ENCODE measurements around the gene ZNF750.
A peak's percentile ranks its signal among the peaks of the same experiment; 100 is the strongest.

The ZNF750 gene

DNA sequence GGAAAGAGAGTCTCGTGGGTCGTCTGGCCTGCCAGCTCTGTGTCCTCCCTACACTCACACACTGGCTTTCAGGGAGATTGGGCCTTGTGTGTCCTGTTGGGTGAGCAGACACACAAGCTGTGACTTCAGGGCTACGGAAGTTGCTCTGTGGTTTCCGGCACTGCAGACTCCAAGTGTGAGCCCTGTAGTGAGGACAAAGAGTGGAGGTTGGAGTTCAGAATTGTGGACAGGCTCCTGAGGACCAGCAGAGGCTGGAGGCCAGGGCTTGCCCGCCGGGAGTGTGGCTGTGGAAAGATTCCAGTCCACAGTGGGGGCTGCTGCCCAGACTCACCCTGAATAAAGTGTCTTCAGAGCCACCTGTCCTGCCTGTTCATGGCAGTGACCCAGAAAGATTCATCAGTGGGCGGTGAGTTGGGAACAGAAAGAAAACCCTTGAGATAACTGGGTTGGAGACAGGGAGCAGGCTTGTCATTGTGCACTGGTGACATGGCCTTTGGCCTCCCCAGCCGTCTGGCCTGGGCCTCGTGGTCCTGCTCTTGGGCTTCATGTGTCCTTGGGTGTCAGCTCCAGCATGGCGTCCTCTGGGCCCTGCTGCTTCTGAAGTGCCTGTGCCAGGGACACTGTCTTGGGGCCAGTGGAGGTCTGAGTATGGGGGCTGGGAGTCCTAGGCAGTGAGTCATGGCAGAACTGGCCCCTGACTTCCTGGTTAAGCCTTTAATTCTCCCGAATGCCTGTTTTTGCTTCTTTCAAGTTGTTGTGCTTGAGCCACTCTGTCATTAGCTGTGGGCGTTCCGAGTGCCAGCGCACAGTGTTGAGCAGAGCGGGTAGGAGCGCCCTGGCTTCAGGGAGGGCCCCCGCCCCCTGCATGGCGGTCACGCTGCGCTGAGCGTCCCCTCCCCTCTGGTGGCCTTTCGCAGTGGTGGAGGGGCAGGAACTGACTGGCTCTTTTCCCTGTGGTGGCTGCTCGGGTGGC, 19.9 kb upstream of the ZNF750 start:
- Histone ChIP-seq H3K27ac (ENCODE audit: low read depth in 2 of 2, low read length in 2 of 2) (peak overlapping the region; percentile 39 to 65), H3K9me3 (ENCODE audit: control insufficient read depth in 2 of 2, low read length in 2 of 2) (no peaks in the 10 kb centered on the region), H3K9ac (ENCODE audit: low read depth in 1 of 2, low read length in 2 of 2) (peak overlapping the region in 1 of 2 donors; percentile 6), H3K27me3 (ENCODE audit: control insufficient read depth in 2 of 2, insufficient read depth in 2 of 2, low read length in 2 of 2) (no peaks in the 10 kb centered on the region), H3K4me3 (ENCODE audit: low read length in 2 of 2) (no peak overlapping the region), H3K4me1 (ENCODE audit: control insufficient read depth in 2 of 2, insufficient read depth in 2 of 2, low read length in 2 of 2) (peaks cover 5 to 11% of the 10 kb centered on the region in 2 donors), H3K36me3 (ENCODE audit: control insufficient read depth in 2 of 2, insufficient read depth in 2 of 2, low read length in 2 of 2) (no peaks in the 10 kb centered on the region)

GRCh38 chr17:82858376-82859126, 18.7 kb upstream of the ZNF750 start:
- Histone ChIP-seq H3K4me1 (ENCODE audit: control insufficient read depth in 2 of 2, insufficient read depth in 2 of 2, low read length in 2 of 2) (peaks cover under 1 to 9% of the 10 kb centered on the region in 2 donors), H3K36me3 (ENCODE audit: control insufficient read depth in 2 of 2, insufficient read depth in 2 of 2, low read length in 2 of 2) (peaks cover 0 to 4% of the 10 kb centered on the region in 2 donors), H3K9me3 (ENCODE audit: control insufficient read depth in 2 of 2, low read length in 2 of 2) (no peaks in the 10 kb centered on the region), H3K27ac (ENCODE audit: low read depth in 2 of 2, low read length in 2 of 2) (peak overlapping the region in 1 of 2 donors; percentile 65), H3K4me3 (ENCODE audit: low read length in 2 of 2) (no peak overlapping the region), H3K27me3 (ENCODE audit: control insufficient read depth in 2 of 2, insufficient read depth in 2 of 2, low read length in 2 of 2) (no peaks in the 10 kb centered on the region), H3K9ac (ENCODE audit: low read depth in 1 of 2, low read length in 2 of 2) (no peak overlapping the region)

DNA sequence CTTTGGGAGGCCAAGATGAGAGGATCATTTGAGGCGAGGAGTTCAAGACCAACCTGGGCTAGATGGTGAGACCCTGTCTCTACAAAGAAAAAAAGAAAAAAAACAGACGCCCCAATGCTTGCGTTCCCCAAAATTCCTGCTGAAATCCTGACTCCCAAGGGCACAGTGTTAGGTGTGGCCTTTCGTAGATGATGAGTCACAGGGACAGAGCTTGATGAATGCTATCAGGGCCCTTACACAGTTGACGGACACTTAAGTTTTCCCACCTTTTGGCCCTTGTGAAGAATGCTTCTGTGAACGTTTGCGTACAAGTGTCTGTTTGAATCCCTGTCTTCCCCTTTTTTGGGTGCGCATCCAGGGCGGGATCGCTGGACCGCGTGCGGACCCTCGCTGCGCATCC, 16.5 kb upstream of the ZNF750 start:
- Histone ChIP-seq H3K9me3 (ENCODE audit: control insufficient read depth in 2 of 2, low read length in 2 of 2) (no peaks in the 10 kb centered on the region), H3K4me1 (ENCODE audit: control insufficient read depth in 2 of 2, insufficient read depth in 2 of 2, low read length in 2 of 2) (peaks cover 0 to 2% of the 10 kb centered on the region in 2 donors), H3K4me3 (ENCODE audit: low read length in 2 of 2) (no peak overlapping the region), H3K27ac (ENCODE audit: low read depth in 2 of 2, low read length in 2 of 2) (no peak overlapping the region), H3K27me3 (ENCODE audit: control insufficient read depth in 2 of 2, insufficient read depth in 2 of 2, low read length in 2 of 2) (no peaks in the 10 kb centered on the region), H3K36me3 (ENCODE audit: control insufficient read depth in 2 of 2, insufficient read depth in 2 of 2, low read length in 2 of 2) (peaks cover 0 to 4% of the 10 kb centered on the region in 2 donors), H3K9ac (ENCODE audit: low read depth in 1 of 2, low read length in 2 of 2) (no peak overlapping the region)

GRCh38 chr17:82854226-82854625, 14.4 kb upstream of the ZNF750 start:
- H3K9ac ChIP-seq (ENCODE audit: low read depth in 1 of 2, low read length in 2 of 2) = no peak overlapping the region
- H3K9me3 ChIP-seq (ENCODE audit: control insufficient read depth in 2 of 2, low read length in 2 of 2) = no peaks in the 10 kb centered on the region
- no peaks in the 10 kb centered on the region for H3K27me3 ChIP-seq (ENCODE audit: control insufficient read depth in 2 of 2, insufficient read depth in 2 of 2, low read length in 2 of 2)
- H3K4me1 ChIP-seq (ENCODE audit: control insufficient read depth in 2 of 2, insufficient read depth in 2 of 2, low read length in 2 of 2) = no peaks in the 10 kb centered on the region
- H3K27ac ChIP-seq (ENCODE audit: low read depth in 2 of 2, low read length in 2 of 2) = no peak overlapping the region
- no peak overlapping the region for H3K4me3 ChIP-seq (ENCODE audit: low read length in 2 of 2)
- H3K36me3 ChIP-seq (ENCODE audit: control insufficient read depth in 2 of 2, insufficient read depth in 2 of 2, low read length in 2 of 2) = peaks cover 0 to 4% of the 10 kb centered on the region in 2 donors

- no peak overlapping the region for H3K9ac ChIP-seq (ENCODE audit: low read depth in 1 of 2, low read length in 2 of 2)
- H3K27ac ChIP-seq (ENCODE audit: low read depth in 2 of 2, low read length in 2 of 2) = no peak overlapping the region
- H3K4me1 ChIP-seq (ENCODE audit: control insufficient read depth in 2 of 2, insufficient read depth in 2 of 2, low read length in 2 of 2) = peaks cover 0 to 1% of the 10 kb centered on the region in 2 donors
- no peaks in the 10 kb centered on the region for H3K9me3 ChIP-seq (ENCODE audit: control insufficient read depth in 2 of 2, low read length in 2 of 2)
- no peak overlapping the region for H3K4me3 ChIP-seq (ENCODE audit: low read length in 2 of 2)
- no peaks in the 10 kb centered on the region for H3K27me3 ChIP-seq (ENCODE audit: control insufficient read depth in 2 of 2, insufficient read depth in 2 of 2, low read length in 2 of 2)
- H3K36me3 ChIP-seq (ENCODE audit: control insufficient read depth in 2 of 2, insufficient read depth in 2 of 2, low read length in 2 of 2) = peaks cover 0 to 4% of the 10 kb centered on the region in 2 donors
Observed at GRCh38 chr17:82851381-82851780, 11.6 kb upstream of the ZNF750 start.

GRCh38 chr17:82849076-82849945, 9.5 kb upstream of the ZNF750 start:
- H3K27me3 ChIP-seq (ENCODE audit: control insufficient read depth in 2 of 2, insufficient read depth in 2 of 2, low read length in 2 of 2) = no peaks in the 10 kb centered on the region
- no peaks in the 10 kb centered on the region for H3K9me3 ChIP-seq (ENCODE audit: control insufficient read depth in 2 of 2, low read length in 2 of 2)
- H3K4me1 ChIP-seq (ENCODE audit: control insufficient read depth in 2 of 2, insufficient read depth in 2 of 2, low read length in 2 of 2) = peaks cover 0 to 2% of the 10 kb centered on the region in 2 donors
- no peak overlapping the region for H3K27ac ChIP-seq (ENCODE audit: low read depth in 2 of 2, low read length in 2 of 2)
- peaks cover 0 to 4% of the 10 kb centered on the region in 2 donors for H3K36me3 ChIP-seq (ENCODE audit: control insufficient read depth in 2 of 2, insufficient read depth in 2 of 2, low read length in 2 of 2)
- no peak overlapping the region for H3K4me3 ChIP-seq (ENCODE audit: low read length in 2 of 2)
- no peak overlapping the region for H3K9ac ChIP-seq (ENCODE audit: low read depth in 1 of 2, low read length in 2 of 2)

GRCh38 chr17:82848022-82848592, 8.3 kb upstream of the ZNF750 start:
- Histone ChIP-seq H3K4me3 (ENCODE audit: low read length in 2 of 2) (peak overlapping the region; percentile 60 to 64), H3K9ac (ENCODE audit: low read depth in 1 of 2, low read length in 2 of 2) (peak overlapping the region; percentile 49 to 65)

GRCh38 chr17:82846061-82846691, 6.4 kb upstream of the ZNF750 start:
- no peak overlapping the region for H3K27ac ChIP-seq (ENCODE audit: low read depth in 2 of 2, low read length in 2 of 2)
- H3K9ac ChIP-seq (ENCODE audit: low read depth in 1 of 2, low read length in 2 of 2) = no peak overlapping the region
- H3K4me1 ChIP-seq (ENCODE audit: control insufficient read depth in 2 of 2, insufficient read depth in 2 of 2, low read length in 2 of 2) = peaks cover 0 to 2% of the 10 kb centered on the region in 2 donors
- no peaks in the 10 kb centered on the region for H3K9me3 ChIP-seq (ENCODE audit: control insufficient read depth in 2 of 2, low read length in 2 of 2)
- H3K4me3 ChIP-seq (ENCODE audit: low read length in 2 of 2) = peak overlapping the region in 1 of 2 donors; percentile 37
- H3K27me3 ChIP-seq (ENCODE audit: control insufficient read depth in 2 of 2, insufficient read depth in 2 of 2, low read length in 2 of 2) = no peaks in the 10 kb centered on the region
- peaks cover 0 to 1% of the 10 kb centered on the region in 2 donors for H3K36me3 ChIP-seq (ENCODE audit: control insufficient read depth in 2 of 2, insufficient read depth in 2 of 2, low read length in 2 of 2)

More at GRCh38 chr17:82848022-82848592, 8.3 kb upstream of the ZNF750 start:
- H3K36me3 ChIP-seq (ENCODE audit: control insufficient read depth in 2 of 2, insufficient read depth in 2 of 2, low read length in 2 of 2) = peaks cover 0 to 1% of the 10 kb centered on the region in 2 donors
- peaks cover 0 to 2% of the 10 kb centered on the region in 2 donors for H3K4me1 ChIP-seq (ENCODE audit: control insufficient read depth in 2 of 2, insufficient read depth in 2 of 2, low read length in 2 of 2)
- peak overlapping the region; percentile 61 to 71 for H3K27ac ChIP-seq (ENCODE audit: low read depth in 2 of 2, low read length in 2 of 2)
- no peaks in the 10 kb centered on the region for H3K27me3 ChIP-seq (ENCODE audit: control insufficient read depth in 2 of 2, insufficient read depth in 2 of 2, low read length in 2 of 2)
- no peaks in the 10 kb centered on the region for H3K9me3 ChIP-seq (ENCODE audit: control insufficient read depth in 2 of 2, low read length in 2 of 2)
